ENCODE measurements around the gene CCDC57.
"Not testable (repeated sequence)": the region's sequence is repeated elsewhere in the genome, so short reads cannot be mapped to it uniquely, and the experiment has no call there.

The CCDC57 gene

DNA sequence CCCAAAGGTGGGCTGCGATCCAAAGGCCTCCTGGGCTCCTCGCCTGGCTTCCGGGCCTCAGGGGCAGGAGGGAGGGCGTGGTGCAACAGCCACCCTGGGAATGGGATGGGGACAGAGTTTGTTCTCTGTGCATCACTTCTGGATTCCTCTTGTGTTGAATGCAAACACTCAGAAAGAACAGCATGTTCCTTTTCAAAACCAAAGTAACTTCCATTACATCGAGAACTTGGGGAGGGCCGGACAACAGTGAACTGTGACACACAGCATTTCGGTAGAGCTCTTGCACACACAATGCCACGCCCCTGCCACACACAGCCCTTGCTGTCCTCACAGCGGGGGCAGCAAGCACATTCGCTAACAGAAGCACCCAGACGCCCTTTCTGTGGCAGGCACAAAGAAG, 78.5 kb downstream of the CCDC57 start:
- no peaks in the 10 kb centered on the region for H3K4me1 ChIP-seq (ENCODE audit: insufficient read depth, low read length)
- 92% methylated on average over 11 of the region's 11 CpGs for WGBS
- no peaks in the 10 kb centered on the region for H3K27me3 ChIP-seq (ENCODE audit: insufficient read depth, low read length)
- no peak overlapping the region for H3K27ac ChIP-seq (ENCODE audit: low read depth, low read length)
- H3K9ac ChIP-seq (ENCODE audit: low read depth, low read length): no peak overlapping the region
- H3K36me3 ChIP-seq (ENCODE audit: insufficient read depth, low read length): no peaks in the 10 kb centered on the region
- no peak overlapping the region for H3K4me3 ChIP-seq (ENCODE audit: low read length)
- no peaks in the 10 kb centered on the region for H3K9me3 ChIP-seq (ENCODE audit: insufficient read depth, low read depth, low read length)

DNA sequence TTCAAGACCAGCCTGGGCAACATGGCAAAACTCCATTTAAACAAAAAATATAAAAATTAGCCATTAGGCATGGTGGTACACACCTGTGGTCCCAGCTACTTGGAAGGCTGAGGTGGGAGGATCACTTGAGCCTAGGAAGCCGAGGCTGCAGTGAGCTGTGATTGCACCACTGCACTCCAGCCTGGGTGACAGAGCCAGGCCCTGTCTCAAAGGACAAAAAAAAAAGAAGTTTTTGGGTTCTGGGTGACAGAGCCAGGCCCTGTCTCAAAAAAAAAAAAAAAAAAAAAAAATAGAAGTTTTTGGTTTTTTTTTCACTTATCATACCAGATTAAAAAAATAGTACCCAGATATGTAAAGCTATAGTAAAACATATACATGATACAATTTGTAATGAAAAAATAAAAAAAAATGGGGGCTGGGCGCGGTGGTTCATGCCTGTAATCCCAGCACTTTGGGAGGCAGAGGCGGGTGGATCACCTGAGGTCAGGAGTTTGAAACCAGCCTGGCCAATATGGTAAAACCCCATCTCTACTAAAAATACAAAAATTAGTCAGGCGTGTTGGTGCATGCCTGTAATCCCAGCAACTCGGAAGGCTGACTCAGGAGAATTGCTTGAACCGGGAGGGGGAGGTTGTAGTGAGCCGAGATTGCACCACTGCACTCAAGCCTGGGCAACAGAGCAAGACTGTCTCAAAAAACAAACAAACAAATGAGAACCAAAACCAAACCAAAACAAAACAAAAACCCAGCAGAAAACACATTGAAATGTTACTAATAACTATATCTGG, 79.3 kb downstream of the CCDC57 start:
- H3K36me3 ChIP-seq (ENCODE audit: insufficient read depth, low read length); H3K27me3 ChIP-seq (ENCODE audit: insufficient read depth, low read length); H3K4me1 ChIP-seq (ENCODE audit: insufficient read depth, low read length); H3K9me3 ChIP-seq (ENCODE audit: insufficient read depth, low read depth, low read length); H3K9ac ChIP-seq (ENCODE audit: low read depth, low read length); H3K4me3 ChIP-seq (ENCODE audit: low read length); H3K27ac ChIP-seq (ENCODE audit: low read depth, low read length): not testable (repeated sequence)
- WGBS: 96% methylated on average over 8 of the region's 8 CpGs

DNA sequence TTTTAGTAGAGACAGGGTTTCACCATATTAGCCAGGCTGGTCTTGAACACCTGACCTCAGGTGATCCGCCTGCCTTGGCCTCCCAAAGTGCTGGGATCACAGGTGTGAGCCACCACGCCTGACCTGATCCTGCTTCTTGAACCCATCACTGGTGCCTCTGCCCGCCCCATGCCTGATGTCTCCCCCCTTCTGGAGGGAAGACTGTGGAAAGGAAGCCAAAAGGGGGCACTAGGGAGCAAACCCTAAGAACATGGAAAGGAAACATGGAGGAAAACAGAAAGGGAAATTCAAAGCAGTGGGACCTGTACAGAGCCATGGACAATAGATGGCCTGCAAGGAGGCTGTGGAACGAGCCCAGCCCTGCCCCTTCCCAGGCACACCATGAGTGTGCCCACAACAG, 83.5 kb downstream of the CCDC57 start:
- 88% methylated on average over 4 of the region's 4 CpGs for WGBS
- H3K4me1 ChIP-seq (ENCODE audit: insufficient read depth, low read length): no peaks in the 10 kb centered on the region
- H3K4me3 ChIP-seq (ENCODE audit: low read length): no peak overlapping the region
- H3K27me3 ChIP-seq (ENCODE audit: insufficient read depth, low read length): no peaks in the 10 kb centered on the region
- no peak overlapping the region for H3K9ac ChIP-seq (ENCODE audit: low read depth, low read length)
- no peaks in the 10 kb centered on the region for H3K36me3 ChIP-seq (ENCODE audit: insufficient read depth, low read length)
- H3K9me3 ChIP-seq (ENCODE audit: insufficient read depth, low read depth, low read length): no peaks in the 10 kb centered on the region
- H3K27ac ChIP-seq (ENCODE audit: low read depth, low read length): no peak overlapping the region

DNA sequence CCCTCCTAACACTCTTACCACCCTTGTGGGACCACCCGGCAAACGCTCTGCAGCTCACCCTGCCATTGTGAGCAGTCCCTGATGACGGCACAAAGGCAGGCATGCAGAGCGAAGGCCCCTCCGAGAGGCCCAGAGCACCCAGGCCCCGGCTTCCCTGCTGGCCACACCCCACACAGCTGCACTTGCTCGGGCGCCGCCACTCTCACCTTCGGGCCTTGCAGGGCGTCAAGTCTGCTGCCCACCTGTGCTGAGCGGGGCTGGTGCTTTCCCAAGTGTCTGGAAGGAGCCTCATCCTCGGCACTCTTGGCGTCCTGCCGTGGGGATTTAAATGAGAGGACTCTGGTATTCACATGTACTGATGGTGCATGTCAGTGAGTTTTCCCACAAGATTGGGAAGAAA, 84.4 kb downstream of the CCDC57 start:
- H3K4me1 ChIP-seq (ENCODE audit: insufficient read depth, low read length): no peaks in the 10 kb centered on the region
- 86% methylated on average over 15 of the region's 15 CpGs for WGBS
- no peak overlapping the region for H3K9ac ChIP-seq (ENCODE audit: low read depth, low read length)
- H3K27ac ChIP-seq (ENCODE audit: low read depth, low read length): no peak overlapping the region
- H3K4me3 ChIP-seq (ENCODE audit: low read length): no peak overlapping the region
- no peaks in the 10 kb centered on the region for H3K36me3 ChIP-seq (ENCODE audit: insufficient read depth, low read length)
- no peaks in the 10 kb centered on the region for H3K27me3 ChIP-seq (ENCODE audit: insufficient read depth, low read length)
- H3K9me3 ChIP-seq (ENCODE audit: insufficient read depth, low read depth, low read length): no peaks in the 10 kb centered on the region

DNA sequence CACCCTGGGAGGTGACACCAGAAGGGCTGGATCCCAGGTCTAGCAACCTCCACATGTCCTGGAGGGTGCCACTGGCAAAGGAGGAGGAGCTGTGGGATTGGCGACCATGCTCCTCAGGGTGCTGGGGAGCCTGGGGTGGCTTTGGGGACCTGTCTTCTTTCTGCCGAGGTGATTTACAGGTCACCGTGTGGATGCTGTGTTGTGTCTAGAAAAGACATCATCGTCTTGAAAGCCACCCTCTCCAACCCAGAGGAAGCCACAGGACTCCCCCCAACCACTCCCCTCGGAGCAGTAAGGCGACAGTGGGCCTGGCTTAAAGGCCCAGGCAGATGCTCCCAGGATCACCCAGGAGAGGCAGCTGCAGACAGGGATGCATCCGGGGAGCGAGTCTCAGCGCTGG, 84.9 kb downstream of the CCDC57 start:
- WGBS: 91% methylated on average over 9 of the region's 9 CpGs
- Histone ChIP-seq H3K27me3 (ENCODE audit: insufficient read depth, low read length) (no peaks in the 10 kb centered on the region), H3K4me3 (ENCODE audit: low read length) (no peak overlapping the region), H3K4me1 (ENCODE audit: insufficient read depth, low read length) (no peaks in the 10 kb centered on the region), H3K27ac (ENCODE audit: low read depth, low read length) (no peak overlapping the region), H3K9ac (ENCODE audit: low read depth, low read length) (no peak overlapping the region), H3K36me3 (ENCODE audit: insufficient read depth, low read length) (no peaks in the 10 kb centered on the region), H3K9me3 (ENCODE audit: insufficient read depth, low read depth, low read length) (no peaks in the 10 kb centered on the region)

DNA sequence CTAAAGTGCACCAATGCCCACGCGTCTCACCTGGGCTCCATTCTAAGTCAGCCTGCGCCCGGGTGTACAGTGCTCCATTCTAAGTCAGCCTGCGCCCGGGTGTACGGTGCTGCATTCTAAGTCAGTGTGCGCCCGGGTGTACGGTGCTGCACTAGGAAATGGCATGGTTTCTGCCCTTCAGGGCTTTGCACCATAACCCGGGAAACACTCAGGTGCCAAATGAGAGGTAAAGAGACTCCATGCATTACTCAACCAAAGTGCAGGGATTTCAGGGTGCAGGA, 85.4 kb downstream of the CCDC57 start:
- no peaks in the 10 kb centered on the region for H3K36me3 ChIP-seq (ENCODE audit: insufficient read depth, low read length)
- 98% methylated on average over 11 of the region's 11 CpGs for WGBS
- no peak overlapping the region for H3K4me3 ChIP-seq (ENCODE audit: low read length)
- H3K27me3 ChIP-seq (ENCODE audit: insufficient read depth, low read length): no peaks in the 10 kb centered on the region
- H3K9me3 ChIP-seq (ENCODE audit: insufficient read depth, low read depth, low read length): no peaks in the 10 kb centered on the region
- no peak overlapping the region for H3K27ac ChIP-seq (ENCODE audit: low read depth, low read length)
- no peak overlapping the region for H3K9ac ChIP-seq (ENCODE audit: low read depth, low read length)
- H3K4me1 ChIP-seq (ENCODE audit: insufficient read depth, low read length): no peaks in the 10 kb centered on the region

DNA sequence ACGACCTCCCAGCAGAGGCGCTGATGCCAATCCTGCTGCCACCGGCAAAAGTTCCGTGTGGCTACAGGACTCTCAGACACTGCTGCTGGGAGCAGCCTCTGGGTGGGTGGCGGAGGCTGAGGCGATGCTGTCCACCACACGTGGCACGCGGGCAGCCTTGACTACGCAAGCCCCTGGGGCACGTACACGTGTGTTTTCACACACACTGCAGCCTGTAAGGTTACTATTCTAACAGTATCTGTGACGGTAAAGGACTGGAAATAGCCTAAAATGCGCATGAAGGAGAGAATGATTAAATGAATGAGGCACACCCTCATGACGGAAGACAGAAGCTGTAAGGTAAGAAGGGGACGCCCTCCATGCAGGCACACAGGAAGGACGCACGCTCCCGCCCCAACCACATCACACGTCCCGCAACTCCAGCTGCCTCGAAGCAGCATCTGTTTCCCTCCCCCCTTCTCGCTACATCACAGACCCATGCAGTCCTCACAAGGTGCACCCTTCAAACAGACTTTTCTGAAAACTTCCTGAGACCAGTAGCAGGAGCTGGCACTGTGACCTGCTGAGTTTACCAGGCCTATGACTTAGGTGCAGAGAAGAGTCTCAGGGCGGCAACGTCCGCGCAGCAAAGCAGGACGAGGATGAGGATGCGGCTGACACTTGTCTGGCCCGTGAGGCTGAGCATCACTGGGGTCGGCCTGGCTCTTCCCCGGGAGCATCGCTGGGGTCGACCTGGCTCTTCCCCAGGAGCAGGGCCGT, 85.9 kb downstream of the CCDC57 start:
- no peaks in the 10 kb centered on the region for H3K4me1 ChIP-seq (ENCODE audit: insufficient read depth, low read length)
- no peak overlapping the region for H3K9ac ChIP-seq (ENCODE audit: low read depth, low read length)
- WGBS: 94% methylated on average over 35 of the region's 35 CpGs
- H3K27ac ChIP-seq (ENCODE audit: low read depth, low read length): no peak overlapping the region
- H3K27me3 ChIP-seq (ENCODE audit: insufficient read depth, low read length): no peaks in the 10 kb centered on the region
- H3K4me3 ChIP-seq (ENCODE audit: low read length): no peak overlapping the region
- H3K36me3 ChIP-seq (ENCODE audit: insufficient read depth, low read length): no peaks in the 10 kb centered on the region
- no peaks in the 10 kb centered on the region for H3K9me3 ChIP-seq (ENCODE audit: insufficient read depth, low read depth, low read length)

DNA sequence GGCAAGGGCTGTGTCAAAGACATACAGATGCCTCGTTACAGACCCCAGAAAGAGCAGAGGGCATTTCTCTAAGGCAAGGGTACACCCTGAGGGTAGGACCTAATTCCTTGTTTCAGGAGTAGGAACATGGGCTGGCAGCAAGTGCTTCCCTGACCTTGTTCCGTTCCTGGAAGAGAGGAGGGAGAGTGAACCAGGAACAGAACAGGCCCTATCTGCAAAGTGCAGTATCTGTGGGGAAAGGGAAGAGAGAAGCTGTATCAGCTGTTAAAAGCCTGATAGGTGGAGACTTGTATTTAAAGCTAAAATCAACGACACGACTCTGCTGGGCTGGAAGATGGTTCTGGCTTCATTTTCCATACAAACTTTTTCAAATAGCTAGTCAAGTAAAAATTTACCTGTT, 88.5 kb downstream of the CCDC57 start:
- Histone ChIP-seq H3K9me3 (ENCODE audit: insufficient read depth, low read depth, low read length) (no peaks in the 10 kb centered on the region), H3K27ac (ENCODE audit: low read depth, low read length) (no peak overlapping the region), H3K9ac (ENCODE audit: low read depth, low read length) (no peak overlapping the region), H3K27me3 (ENCODE audit: insufficient read depth, low read length) (no peaks in the 10 kb centered on the region), H3K36me3 (ENCODE audit: insufficient read depth, low read length) (no peaks in the 10 kb centered on the region), H3K4me3 (ENCODE audit: low read length) (no peak overlapping the region), H3K4me1 (ENCODE audit: insufficient read depth, low read length) (no peaks in the 10 kb centered on the region; the same call in 1 of the 2 replicates)
- WGBS: 91% methylated on average over 4 of the region's 4 CpGs

DNA sequence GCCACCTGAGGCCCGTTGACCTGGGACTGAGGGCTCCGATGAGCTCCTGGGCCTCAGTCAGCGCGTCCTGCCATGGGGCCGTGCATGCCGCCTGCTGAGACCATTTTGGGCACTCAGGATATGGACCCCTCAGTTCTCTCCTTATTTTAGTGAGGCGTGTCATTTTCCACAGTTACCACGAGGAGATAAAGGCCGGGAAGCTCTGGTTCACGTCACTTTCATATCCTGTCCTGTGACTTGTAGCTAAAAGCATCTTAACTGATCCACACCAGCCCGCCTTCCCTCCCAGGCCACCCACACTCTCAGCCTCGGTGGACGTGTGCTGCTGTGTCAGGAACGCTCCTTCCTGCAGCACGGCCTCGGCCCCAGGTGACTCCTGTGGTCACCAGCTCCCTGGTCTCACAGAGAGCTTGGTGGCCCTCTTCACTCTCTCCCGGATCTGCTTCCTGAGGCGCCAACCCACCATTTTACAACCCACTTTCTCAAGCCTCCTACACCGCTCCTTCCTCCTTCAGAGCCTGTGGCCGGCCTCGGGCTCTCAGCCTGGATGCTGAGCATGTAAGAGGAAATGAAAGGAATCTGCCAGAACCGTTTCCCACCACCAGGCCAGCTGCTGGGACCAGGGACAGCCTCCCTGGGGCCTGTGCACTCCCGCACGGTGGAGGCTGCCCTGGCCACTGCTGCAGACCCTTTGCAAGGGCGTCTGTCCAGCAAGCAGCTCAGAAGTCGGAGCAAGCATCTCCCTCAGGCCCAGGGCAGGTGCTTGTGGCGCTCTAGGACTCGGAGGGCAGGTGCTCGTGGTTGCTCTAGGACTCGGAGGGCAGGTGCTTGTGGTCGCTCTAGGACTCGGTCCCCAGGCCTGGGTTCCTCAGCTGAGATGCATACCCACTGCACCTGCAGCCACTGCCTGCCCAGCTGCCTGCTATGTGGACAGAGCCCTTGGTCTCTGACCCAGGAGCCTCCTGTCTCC, 90.7 kb downstream of the CCDC57 start:
- Histone ChIP-seq H3K9me3 (ENCODE audit: insufficient read depth, low read depth, low read length) (no peaks in the 10 kb centered on the region), H3K27ac (ENCODE audit: low read depth, low read length) (no peak overlapping the region), H3K4me3 (ENCODE audit: low read length) (no peak overlapping the region), H3K27me3 (ENCODE audit: insufficient read depth, low read length) (no peaks in the 10 kb centered on the region), H3K36me3 (ENCODE audit: insufficient read depth, low read length) (no peaks in the 10 kb centered on the region), H3K9ac (ENCODE audit: low read depth, low read length) (no peak overlapping the region), H3K4me1 (ENCODE audit: insufficient read depth, low read length) (peaks cover 6% of the 10 kb centered on the region; the same call in 1 of the 2 replicates)
- 92% methylated on average over 31 of the region's 32 CpGs for WGBS

DNA sequence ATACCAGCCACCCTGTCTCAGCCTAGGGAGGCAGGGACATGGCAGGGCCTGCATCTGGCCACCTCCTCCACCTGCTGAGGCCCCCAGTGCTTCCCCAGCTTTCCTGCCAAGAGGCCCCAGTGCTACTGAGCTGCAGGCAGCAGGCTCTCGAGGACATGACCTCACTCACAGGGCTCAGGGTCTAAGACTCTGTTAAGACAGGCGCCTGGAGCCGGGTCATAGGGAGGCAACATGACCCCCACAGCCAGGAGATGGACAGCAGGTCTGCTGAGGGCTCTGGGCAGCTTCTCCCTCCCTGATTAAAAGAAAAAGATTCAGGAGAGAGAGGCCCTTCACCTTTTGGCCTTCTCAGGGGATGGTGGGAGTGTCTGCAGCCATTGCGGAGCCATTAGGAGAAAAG, 91.4 kb downstream of the CCDC57 start:
- Histone ChIP-seq H3K27ac (ENCODE audit: low read depth, low read length) (no peak overlapping the region), H3K36me3 (ENCODE audit: insufficient read depth, low read length) (no peaks in the 10 kb centered on the region), H3K9ac (ENCODE audit: low read depth, low read length) (no peak overlapping the region), H3K4me1 (ENCODE audit: insufficient read depth, low read length) (peaks cover 6% of the 10 kb centered on the region; the same call in 1 of the 2 replicates), H3K27me3 (ENCODE audit: insufficient read depth, low read length) (no peaks in the 10 kb centered on the region), H3K4me3 (ENCODE audit: low read length) (no peak overlapping the region), H3K9me3 (ENCODE audit: insufficient read depth, low read depth, low read length) (no peaks in the 10 kb centered on the region)
- 94% methylated on average over 4 of the region's 4 CpGs for WGBS

DNA sequence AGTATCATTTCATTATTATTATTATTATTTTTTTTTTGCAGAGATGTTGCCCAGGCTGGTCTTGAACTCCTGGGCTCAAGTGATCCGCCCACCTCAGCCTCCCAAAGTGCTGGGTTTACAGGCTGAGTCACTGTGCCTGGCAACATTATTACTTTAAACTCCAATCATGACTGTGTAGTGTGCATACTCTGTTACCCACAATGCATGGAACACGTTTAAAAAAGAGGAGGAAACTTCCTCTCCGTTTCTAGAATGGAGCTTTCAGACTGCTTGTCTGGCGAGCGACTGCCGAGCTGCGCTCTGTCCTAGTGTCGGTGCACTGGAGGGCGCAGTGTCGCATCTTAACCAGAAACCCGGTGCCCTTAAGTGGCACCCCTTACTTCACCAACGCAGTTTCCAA, 92.5 kb downstream of the CCDC57 start:
- Histone ChIP-seq H3K4me3 (ENCODE audit: low read length) (no peak overlapping the region), H3K36me3 (ENCODE audit: insufficient read depth, low read length) (no peaks in the 10 kb centered on the region), H3K4me1 (ENCODE audit: insufficient read depth, low read length) (peaks cover 6% of the 10 kb centered on the region; the same call in 1 of the 2 replicates), H3K27me3 (ENCODE audit: insufficient read depth, low read length) (no peaks in the 10 kb centered on the region), H3K27ac (ENCODE audit: low read depth, low read length) (no peak overlapping the region), H3K9me3 (ENCODE audit: insufficient read depth, low read depth, low read length) (no peaks in the 10 kb centered on the region), H3K9ac (ENCODE audit: low read depth, low read length) (no peak overlapping the region)
- 92% methylated on average over 12 of the region's 12 CpGs for WGBS
